NCI-H82 (cell line): ENCODE data around the gene PAM16.

Experiments
- DNase-seq: peaks from one replicate; lab custom pipeline; 2025; lab: John Stamatoyannopoulos, UW

Gene PAM16

DNA sequence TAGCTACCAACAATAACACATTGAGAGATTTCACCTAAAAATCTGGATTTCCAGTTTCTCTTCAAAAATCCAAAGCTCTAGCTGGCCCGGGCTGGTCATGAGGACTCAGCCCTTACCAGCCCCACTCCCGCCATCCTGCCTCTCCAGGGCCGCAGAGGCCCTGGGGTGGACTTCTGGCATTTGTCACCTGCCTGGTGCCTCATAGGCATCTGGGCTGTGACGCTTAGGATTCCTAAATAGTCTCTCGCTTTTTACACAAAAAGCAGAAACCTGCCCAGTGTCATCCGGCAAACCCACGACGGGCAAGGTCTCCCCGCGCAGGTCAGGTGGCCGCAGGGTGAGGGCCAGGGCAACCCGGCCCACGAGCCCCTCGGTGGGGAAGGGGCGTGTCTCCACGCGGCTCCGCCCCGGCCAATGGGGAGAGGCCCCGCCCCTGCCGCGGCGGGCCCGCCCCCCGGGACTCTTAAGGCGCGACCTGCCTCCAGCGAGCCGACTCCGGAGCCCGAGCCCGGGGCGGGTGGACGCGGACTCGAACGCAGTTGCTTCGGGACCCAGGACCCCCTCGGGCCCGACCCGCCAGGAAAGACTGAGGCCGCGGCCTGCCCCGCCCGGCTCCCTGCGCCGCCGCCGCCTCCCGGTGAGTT is 20.4 kb upstream of the PAM16 start, which contains the start of gene VASN:
TSS of gene VASN (plus strand) at position 492 of the 644 bp plus-strand sequence. CDS start 9,030 bp downstream, outside the sequence.
- peak; percentile 72 for DNase-seq

DNA sequence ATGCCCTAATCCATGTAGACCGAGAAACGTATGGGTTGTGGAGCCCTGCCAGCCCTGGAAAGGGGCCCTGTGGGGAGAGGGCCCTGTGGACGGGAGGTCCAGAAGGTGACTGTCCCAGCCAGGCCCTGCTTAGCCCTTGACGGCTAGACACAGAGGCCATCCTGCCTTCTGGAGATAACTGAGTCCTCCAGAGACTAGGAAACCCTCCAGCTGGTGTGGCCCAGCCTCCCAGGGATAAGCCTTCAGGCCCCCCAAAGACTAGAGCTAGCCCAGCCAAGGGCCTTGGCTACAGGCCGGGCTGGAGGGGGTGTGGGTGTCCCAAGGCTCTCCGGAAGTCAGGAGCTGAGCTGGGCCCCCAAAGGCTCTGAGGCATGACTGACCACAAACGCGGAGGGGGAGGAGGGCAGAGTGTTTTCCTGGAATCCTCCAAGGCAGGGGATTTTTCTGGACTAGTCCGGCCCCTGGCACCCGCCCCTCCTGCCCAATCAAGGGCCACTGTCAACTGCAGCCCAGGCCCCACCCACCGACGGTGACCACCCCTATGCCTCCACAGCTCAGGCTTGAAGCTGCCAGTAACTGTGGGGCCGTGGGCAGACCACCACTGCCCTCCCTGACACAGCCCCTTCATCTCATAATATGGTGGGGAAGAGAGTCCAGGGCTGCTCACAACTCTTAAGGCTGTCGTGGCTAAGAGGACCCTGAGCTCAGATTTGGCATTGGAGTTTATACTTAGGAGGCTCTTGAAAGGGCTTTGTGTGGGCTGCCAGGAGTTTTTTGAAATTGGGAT is 19.6 kb upstream of the PAM16 start:
- DNase-seq, result peak; percentile 41

DNA sequence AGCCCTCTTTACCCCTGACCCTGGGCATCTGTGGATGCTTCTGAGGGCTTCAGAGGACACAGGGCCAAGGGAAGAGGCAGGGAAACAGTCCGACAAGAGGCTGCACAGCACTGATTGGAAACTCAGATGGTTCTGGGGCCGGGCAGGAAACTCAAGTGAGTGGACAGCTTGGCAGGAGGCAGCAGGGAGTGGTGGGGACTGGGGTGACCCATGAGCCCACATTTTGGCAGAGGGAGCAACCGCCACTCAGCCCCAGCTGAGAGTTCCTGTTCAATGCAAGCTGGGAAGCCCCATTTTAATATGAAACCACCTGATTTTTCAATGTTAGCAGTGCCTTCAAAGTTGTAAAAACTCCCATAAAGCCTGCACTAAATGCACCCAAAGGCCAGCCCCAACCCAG is 19.0 kb upstream of the PAM16 start:
- no peak for DNase-seq

DNA sequence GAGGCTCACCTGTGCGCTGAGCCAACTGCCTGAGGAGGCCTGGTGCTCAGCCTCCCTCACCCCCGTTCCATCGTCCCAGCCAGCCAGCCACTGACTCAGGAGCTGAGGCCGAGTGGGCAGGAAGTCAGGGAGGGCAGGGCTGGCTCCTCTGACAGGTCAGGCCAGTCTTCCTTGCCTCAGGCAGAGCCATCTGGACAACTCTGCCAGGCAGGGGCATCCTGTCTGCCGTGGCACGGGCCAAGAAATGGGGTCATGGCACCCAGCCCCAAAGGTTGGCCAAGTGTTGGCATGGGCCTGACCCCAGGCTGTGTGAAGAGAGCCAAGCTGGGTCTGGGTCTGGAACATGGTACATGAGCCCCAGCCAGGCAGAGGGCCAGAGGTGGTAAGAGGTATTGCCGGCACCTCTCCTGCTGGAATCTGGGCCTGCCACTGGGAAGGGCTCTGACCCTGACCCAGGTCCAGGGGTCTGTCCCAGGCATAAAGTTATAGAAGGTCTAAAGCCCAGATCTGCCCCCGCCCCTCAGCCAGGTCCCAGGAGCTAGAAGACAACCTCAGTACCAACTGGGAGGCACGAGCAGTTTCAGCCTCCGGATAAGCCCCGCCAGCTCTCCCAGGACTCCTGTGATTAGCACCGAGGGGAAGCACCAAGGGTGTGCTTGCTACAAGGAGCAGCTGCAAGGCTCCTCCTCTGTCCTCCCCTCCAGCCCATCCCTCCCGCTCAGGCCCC is 18.0 kb upstream of the PAM16 start:
- DNase-seq, result peak; percentile 10

DNA sequence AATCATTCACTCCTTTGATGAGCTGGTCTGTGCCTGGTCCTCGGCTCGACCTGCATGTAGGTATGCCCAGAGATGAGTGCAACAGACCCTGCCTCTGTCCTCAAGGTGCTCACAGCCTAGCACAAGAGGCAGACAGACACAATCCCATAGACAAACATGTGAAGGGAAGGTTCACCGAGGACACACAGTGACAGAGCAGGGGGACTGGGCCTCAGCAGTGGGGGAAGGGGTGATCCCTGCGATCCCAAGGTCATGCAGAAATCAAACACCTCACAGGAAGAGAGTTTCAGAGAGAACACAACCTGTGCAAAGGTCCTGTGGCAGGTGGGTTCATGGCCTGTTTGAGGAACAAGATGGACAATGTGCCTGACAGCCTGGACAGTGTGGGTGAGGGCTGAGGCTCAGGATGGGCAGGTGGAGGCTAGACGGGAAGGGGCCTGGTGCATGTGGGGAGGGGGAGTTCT is 16.3 kb upstream of the PAM16 start:
- no peak for DNase-seq

DNA sequence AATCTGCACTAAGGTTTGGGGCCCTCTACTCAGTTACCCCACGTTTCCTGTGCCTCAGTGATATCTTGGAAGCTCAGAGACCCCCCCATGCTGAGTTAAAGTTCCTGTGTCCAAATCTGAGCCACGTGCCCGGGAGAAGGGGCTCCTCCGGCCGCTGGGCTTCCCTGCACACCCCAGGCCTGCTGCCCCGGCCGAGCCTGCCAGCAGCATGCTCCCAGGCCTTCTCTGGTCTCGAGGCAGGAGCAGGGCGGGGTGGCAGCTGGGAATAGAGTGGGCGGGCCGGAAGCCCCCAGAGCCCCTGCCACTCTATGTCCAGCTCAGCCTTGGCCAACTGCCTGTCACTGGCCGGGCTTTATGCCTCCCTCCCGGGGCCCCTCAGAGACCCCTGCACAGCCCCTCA is 14.9 kb upstream of the PAM16 start:
- no peak for DNase-seq

DNA sequence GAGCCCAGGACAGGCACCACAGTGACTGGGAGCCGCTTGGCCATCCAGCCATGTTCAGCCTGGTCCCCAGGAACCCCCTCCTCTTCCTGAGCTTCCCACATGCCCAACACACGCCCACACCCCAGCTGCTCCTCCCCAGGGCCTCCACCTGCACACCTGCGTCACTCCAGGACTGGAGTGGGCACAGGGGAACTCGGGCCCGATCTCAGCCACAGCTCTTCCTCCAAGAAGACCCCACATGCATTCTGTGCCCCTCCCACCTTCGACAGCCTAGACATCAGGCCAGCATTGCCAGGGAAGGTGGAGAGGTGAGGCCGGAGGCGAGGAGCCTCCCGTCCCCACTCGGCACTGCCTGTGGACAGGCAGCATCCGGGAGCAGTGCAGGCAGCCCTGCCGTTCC is 14.5 kb upstream of the PAM16 start:
- DNase-seq, result no peak

DNA sequence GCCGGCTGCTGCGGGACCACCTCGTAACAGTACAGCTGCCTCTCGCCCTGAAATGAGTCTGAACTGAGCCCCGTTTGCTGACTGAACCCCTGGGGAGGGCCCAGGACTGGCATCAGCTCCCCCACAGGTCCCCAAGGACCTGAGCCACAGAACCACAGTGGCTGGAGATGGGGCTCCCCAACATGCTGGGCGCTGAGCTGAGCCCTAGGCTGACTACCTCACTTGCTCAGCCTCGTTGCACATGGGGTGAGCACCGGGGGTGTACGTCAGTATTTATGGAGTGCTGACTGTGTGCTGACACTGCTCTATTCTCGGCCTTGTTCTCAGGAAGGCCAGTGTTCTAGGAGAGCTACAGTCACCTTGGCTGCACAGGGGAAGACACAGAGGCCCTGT is 13.9 kb upstream of the PAM16 start:
- DNase-seq, result no peak

DNA sequence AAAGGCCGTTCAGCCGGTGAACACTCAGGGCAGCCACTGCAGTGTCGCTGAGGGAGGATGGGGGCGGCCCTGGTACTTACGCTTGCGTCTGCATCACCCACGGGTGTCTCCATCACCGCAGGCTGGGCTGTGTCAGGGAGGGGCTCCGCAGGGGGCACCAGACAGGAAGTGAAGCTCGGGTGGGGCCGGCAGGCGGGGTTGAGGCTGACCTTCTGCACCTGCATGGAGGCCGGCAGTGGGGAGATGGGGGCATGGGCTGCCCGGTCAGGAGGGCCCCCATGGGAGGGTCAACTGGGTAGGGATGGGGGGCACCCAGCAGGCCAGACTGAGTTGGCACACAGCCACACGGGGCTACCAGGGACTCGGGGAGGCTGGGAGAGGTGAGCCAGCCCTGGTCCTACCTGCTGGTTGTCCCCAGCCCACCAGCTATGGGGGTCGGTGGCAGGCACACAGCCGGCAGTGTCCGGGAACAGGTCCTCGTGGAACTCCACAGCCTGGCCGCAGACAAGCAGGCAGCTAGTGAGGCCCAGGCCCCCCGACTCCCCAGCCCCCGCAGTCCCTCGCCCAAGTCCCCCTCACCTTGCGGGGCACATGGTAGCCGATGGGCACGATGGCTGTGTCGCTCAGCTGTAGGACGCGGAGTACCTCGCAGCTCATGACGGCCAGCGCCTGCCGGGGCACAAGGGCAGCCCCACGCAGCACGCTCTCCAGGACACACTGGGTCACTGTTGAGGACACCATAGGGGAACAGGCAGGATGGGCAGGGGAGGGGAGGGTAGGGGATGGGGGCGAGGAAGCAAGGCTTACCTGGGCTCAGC is 13.3 kb upstream of the PAM16 start:
- no peak for DNase-seq

DNA sequence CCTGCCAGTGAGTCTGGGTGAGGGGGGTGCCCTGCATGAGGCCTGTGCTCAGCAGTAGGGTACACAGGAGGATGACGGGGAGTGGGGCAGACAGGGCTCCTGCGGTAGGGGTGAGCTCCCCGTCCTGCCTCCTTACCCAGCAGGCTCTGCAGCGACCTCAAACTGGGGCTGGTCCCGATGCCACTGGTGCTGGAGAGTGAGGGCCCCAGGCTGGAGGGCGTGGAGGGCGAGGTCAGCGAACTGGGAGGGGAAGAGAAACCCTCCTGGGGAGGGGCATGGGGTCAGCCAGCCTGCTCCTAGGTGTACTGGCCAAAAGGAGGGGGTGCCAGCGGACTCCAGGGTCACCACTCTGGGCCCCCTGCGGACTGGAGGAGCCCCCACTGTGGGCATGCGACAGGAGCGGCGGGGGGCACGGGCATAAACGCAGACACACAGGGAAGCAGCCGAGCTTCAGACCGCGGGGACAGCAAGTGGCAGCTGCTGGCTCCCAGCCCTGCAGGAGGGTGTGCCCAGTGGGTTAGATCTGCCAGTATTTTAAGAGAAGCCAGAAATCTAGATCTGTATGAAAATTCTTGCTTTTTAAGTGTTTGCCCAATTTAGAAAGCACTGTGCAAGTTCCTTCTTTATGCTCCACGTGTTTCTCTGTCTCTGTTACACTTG is 11.5 kb upstream of the PAM16 start:
- no peak for DNase-seq

DNA sequence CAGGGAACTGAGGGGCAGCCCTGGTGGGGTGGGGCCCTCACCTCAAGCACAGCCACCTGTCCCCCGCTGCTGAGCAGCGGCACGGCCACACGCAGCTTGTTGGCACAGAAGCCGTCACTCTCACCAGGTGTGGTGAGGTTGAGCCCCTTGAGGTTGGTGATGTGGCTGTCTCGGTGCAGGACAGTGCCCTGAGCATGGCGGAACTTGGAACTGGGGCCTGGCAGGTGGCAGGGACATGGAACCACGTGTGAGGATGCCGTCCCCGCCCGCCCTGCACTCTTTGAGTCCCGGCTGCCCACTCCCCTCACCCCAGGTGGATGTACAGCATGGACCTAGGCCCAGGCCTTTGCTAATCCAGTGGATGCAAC is 10.8 kb upstream of the PAM16 start:
- DNase-seq, result no peak

DNA sequence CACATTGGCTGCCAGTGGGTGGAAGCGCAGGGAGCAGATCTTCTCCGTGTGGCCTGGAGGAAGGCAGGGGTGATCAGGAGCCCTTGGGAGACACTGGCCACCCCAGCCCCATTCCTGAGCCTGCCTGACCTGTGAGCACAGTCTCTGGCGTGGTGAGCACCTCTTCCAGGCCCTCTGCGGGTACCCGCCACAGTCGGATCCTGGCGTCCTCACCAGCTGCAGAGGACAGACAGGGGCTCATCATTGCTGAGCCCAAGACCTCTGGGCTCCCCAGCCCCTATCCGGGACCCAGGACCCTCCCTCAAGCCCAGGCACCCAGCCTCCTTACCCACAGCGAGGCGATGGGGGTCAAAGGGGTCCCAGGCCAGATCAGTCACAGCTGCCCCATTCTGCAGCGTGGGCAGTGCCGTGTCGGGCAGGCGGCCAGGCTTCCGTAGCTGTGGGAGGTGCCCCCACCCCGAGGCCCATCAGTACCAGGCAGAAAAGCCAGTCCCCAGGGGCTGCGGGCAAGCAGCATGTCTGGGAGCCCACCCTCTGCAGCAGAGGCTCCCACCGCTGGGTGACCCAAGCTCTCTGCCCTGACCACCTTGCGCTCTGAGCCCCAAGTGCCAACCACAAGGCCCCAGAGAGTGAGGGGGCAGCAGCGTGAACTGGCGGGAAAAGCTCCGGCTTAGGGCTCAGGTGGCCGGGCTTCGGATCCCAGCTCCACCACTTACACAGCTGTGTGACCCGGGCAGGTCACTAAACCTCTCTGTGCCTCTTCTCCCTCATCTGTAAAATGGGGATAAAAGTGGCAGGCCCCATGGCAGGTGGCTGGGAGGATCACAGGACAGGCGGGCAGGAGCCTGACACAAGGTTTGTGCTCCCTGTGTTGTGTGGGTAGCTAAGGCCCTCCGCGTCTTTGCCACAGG is 10.2 kb upstream of the PAM16 start:
- DNase-seq, result no peak

DNA sequence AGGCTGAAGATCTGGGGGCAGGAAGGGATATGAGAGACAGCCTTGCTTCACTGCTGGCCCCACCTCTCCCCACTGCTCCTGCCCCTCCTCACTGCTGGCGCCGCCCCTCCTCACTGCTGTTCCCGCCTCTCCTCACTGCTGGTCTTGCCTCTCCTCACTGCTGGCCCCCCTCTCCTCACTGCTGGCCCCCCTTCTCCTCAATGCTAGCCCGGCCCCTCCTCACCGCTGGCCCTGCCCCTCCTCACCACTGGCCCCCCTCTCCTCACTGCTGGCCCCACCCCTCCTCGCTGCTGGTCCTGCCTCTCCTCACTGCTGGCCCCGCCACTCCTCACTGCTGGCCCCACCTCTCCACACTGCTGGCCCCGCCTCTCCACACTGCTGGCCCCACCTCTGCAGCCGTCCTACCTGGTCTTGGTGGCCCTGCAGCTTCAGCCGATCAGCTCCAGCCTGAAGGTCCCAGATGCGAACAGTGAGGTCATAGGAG is 9.5 kb upstream of the PAM16 start:
- DNase-seq, result peak; percentile 84

DNA sequence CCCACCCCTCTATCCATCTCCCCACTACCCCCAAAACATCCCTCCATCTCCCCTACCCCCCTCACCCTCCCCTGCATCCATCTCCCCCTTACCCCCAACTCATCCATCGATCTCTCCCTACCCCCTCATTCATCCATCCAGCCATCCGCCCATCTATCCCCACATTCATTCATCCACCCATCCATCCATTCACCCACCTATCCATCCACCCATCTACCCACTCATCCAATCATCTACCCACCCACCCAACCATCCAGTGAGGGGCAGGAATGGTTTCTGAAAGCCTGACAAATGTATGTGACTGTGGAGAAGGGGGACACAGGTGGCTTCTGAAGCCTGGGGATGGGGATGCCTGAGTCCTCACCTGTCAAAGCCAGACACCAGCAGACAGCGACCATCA is 8.8 kb upstream of the PAM16 start:
- DNase-seq, result no peak

DNA sequence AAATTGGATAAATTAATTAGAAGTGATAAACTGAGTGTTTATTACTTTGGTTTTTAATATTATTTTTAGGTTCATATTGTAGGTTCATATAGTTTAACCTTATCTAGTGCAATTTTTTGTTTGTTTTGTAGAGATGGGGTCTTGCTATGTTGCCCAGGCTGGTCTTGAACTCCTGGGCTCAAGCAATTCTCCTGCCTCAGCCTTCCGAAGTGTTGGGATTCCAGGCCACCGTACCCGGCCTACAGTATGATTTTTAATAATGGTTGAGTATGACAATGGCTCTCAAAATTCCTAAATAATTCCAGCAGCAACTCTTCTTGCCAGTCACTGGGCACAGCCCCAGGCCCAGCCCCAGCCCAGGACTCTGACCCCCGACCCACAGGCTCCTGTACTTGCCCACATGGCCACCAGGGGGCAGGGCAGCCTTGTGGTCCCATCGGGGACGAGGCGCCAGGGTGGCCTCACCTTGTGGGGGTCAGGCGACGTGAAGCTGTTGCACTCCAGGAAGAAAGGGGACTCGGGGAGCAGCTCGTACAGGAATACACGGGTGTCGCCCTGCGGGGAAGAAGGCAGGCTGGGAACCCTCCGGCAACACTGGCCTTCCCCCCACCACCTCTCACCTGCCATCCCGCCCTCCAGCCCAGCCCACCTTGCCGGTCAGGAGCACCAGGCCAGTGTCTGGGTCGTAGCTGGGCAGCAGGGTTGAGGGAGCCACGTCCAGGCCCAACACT is 7.9 kb upstream of the PAM16 start:
- DNase-seq, result peak; percentile 76

DNA sequence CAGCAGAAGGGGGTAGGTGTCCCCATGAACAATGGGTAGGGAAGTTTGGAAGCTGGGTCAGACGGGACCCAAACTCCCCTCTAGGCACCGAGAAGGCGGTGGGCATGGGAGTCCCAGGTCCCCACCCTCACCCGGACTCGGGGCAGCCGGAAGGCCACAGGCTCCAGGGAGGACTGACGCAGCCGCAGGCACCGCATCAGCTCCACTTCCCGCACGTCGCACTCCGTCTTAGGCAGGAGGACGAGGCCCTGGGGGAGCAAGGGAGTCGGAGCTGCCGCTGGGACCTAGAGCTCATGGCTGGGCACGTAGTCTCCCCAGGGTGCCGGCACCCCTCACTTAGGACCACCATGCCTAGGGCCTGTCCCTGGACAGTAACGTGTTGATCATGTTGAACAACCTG is 7.1 kb upstream of the PAM16 start:
- DNase-seq, result no peak

DNA sequence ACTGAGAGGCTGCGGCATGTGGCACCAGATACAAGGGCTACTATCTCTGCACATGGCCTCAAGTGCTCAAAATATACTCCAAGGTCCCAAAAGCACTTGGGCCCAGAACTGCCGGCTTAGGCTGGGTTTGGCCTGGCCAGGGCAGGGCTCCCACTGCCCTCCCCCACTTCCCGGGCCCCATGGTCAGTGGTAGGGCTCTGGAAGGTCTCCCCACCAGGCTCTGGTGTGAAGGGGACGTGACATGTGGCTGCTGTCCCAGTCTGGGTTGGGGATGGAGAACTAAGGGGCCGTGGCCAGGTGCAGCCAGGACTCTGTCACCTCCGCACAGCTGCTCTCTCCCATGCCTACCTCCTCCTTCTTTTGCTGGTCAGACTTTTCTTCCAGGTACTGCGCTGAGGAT is 5.7 kb upstream of the PAM16 start:
- DNase-seq, result no peak

DNA sequence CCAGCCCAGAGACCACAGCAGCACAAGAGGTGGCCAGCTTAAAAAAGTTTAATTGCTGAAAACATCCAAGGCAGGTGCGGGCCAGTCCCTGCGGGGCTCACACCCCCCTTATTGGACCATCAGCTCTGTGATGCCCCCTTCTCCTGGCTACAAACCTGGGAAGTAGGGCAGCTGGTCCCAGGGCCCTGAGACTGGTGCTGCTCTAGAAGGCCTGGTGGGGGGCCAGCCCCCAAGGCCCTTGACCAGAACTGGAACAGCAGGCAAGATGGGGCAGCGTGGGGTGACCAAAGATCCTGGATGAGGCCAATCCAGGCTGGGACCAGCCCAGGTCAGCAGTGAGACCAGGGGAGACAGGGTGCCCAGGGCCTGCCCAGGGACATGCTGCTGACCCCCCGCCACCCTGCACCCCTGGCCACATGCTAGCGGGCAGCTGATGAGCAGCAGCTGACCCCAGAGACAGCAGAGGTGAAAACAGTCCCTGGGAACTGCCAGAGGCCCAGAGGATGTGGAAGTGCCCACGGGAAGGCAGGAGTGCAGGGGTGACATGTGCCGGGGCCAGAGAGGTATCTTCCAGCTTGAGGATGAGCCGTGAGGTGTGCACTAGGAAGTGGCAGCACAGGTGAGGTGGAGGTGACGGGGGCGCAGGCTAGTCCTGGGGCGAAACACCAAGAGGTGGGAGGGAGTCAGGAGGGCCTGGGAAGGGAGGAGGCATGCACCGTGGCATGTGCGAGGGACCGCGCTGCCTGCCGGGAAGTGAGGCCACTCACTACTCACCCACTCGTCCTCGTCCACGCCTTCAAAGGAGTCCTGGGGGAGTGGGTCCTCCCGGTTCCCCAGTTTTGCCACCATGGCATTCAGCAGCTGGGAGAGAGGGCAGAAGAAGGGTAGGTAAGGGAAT is 3.6 kb upstream of the PAM16 start:
- DNase-seq, result no peak

DNA sequence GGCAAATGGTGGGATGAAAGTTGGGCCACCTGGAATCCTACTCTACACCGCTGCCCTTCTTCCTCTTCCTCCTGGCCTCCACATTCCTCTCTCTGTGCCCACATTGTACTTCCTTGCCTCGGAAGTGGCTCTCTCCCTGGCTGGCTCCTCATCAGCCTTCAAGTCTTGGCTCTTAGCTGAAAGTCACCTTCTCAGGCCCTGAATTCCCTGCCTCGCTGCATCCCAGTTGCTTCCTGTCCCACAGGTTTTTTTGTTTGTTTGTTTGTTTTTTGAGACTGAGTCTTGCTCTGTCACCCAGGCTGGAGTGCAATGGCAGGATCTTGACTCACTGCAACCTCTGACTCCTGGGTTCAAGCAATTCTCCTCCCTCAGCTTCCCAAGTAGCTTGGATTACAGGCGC is 2.6 kb upstream of the PAM16 start:
- no peak for DNase-seq
